Measurements from ENCODE around the gene NDEL1.

NDEL1 gene

DNA sequence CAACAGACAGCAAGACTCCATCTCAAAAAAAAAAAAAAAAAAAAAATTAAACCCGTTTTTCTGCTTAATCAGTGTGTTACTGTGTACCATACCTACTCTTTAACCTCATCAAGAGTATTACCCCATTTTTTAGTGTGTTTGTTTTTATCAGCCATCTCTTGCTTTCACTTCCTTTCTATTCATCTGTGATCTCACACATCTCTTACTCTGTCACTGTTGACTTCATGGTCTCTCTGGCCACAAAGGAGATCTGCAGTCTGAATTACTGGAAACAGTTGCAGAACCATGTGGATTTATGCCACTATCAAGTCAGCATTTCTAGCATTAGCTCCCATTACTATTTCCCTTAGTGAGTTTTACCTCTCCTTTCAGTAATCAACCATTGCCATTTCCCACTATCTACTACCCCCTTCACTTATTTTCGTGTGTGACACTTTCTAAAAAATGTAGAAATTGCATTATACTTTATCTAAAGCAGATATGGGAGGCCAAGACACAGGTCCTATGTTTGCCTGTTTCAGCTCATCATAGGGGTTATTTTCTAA is 20.1 kb downstream of the NDEL1 start:
- TF ChIP-seq, protein P1, sequence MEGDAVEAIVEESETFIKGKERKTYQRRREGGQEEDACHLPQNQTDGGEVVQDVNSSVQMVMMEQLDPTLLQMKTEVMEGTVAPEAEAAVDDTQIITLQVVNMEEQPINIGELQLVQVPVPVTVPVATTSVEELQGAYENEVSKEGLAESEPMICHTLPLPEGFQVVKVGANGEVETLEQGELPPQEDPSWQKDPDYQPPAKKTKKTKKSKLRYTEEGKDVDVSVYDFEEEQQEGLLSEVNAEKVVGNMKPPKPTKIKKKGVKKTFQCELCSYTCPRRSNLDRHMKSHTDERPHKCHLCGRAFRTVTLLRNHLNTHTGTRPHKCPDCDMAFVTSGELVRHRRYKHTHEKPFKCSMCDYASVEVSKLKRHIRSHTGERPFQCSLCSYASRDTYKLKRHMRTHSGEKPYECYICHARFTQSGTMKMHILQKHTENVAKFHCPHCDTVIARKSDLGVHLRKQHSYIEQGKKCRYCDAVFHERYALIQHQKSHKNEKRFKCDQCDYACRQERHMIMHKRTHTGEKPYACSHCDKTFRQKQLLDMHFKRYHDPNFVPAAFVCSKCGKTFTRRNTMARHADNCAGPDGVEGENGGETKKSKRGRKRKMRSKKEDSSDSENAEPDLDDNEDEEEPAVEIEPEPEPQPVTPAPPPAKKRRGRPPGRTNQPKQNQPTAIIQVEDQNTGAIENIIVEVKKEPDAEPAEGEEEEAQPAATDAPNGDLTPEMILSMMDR (IDR thresholded peaks at IDR 0.05; ENCODE audit: low read depth, low read length): no peak
- no peak overlapping the region for H3K4me3 ChIP-seq (ENCODE audit: low read depth, low read length)

DNA sequence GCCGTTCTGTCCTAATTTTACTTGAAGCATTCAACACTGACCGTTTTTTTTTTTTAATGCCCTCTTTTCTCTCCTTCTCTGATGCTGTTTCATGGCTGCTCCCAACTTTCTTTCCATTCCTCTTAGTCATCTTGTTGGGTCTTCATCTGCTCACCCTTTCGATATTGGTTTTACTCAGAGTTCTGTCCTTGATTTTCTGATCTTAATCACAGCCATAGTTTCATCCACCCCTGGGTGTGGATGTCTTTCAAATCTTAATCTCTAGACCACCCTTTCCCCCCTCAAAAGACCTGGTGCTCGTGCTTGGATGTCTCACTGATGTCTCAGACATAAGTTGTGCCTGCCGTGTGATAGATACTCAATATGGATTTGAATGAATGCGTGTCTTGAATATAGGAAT is 22.4 kb downstream of the NDEL1 start:
- no peak overlapping the region for H3K4me3 ChIP-seq (ENCODE audit: low read depth, low read length)
- TF ChIP-seq, protein P1 (IDR thresholded peaks at IDR 0.05; ENCODE audit: low read depth, low read length): no peak

DNA sequence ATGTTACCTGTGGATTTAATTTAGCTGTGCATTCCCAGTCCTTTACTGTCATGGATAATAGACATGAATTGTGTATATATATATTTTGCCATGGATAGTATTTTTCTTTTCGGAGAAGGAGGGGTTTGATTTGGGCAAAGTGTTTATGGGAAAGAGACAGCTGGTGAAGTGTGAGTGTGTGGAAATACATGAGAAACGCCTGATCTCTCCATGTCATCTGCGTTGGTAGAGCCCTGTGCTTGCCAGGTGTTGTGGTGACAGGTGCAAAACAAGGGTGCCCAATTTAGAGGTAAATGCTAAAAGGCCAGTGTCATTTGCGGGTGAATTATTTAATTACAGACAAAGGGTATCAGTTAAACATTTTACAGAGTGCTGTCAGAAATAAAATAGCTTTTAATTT is 23.4 kb downstream of the NDEL1 start:
- H3K4me3 ChIP-seq (ENCODE audit: low read depth, low read length): no peak overlapping the region
- TF ChIP-seq, protein P1 (IDR thresholded peaks at IDR 0.05; ENCODE audit: low read depth, low read length): no peak

DNA sequence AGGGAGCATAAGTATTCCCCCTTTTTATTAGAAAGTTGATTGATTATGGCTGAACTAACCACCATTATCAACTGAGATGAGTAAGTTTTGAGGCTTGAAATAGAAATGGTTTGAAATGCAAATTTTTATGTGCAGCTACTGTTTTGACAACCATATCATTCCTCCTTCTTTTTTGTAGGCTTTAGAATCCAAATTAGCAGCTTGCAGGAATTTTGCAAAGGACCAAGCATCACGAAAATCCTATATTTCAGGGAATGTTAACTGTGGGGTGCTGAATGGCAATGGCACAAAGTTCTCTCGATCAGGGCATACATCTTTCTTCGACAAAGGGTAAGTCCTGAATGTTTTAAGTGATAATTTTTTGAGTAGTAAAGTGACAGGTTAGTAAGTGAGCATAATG is 24.1 kb downstream of the NDEL1 start:
- TF ChIP-seq, protein P1 (IDR thresholded peaks at IDR 0.05; ENCODE audit: low read depth, low read length): no peak
- H3K4me3 ChIP-seq (ENCODE audit: low read depth, low read length): no peak overlapping the region

DNA sequence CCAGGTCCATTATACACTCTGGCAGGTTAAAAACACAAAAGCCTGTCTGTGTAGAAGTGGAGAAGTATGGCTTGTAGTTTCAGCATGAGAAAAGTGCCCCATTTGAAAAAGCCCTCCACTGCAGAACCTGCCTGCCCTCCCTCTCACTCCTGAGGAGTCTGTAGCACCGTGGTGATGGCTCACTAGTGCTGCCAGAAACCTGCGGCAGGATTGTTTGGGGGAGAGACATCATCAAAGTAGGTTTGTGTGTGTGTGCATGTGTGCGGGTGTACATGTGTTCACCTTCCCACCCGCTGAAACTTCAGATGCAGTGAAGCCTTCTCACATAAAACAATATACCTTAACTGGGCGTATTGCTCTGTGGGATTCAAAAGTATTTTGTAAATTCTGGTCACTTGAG is 26.9 kb downstream of the NDEL1 start:
- TF ChIP-seq, protein P1 (IDR thresholded peaks at IDR 0.05; ENCODE audit: low read depth, low read length): no peak
- H3K4me3 ChIP-seq (ENCODE audit: low read depth, low read length): no peak overlapping the region

DNA sequence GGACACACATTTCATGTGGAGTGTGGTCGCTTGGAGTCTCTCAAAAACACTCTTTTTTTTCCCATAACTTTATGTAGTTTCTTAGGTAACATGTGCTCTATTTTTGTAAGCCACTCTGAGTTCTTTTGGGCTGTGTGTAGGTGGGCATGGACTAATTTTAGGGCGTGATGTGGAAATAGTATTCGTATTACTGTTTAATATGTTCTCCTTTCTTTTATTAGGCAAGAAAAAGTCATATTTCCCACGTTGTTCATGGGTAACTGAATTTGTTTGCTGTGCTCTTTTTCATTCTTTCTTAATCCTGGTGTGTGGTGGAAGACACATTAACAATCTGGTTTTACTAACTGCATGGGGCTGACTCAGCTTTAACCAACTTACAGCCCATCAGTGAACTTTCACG is 27.4 kb downstream of the NDEL1 start:
- TF ChIP-seq, protein P1 (IDR thresholded peaks at IDR 0.05; ENCODE audit: low read depth, low read length): no peak
- no peak overlapping the region for H3K4me3 ChIP-seq (ENCODE audit: low read depth, low read length)

DNA sequence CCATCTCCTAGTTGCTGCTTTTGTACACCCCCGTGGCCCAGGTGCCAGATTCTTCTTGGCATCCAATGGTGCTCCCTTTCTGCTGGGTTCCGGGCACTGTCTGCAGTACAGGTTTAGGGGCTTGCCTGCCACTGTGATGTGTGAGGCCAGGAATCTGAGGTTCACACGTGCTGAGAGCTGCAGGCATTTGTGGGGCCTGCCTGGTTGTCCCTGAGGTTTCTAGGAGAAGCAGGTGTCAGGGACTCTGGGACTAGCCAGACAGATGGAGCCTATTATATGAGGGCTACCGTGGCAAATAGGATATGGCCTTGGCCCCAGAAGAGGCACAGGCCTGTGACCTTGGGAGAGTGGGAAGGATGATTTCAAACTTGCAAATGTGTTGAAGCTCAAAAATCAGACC is 29.3 kb downstream of the NDEL1 start:
- TF ChIP-seq, protein P1 (IDR thresholded peaks at IDR 0.05; ENCODE audit: low read depth, low read length): no peak
- H3K4me3 ChIP-seq (ENCODE audit: low read depth, low read length): no peak overlapping the region
